Smooth muscle cell (in vitro differentiated cells): ENCODE data around the gene CPEB4. TPM values are rescaled to one million over a fixed set of nuclear protein-coding genes. Genes with fewer than 3 reads are reported as not detected.

Experiments
- DNase-seq: peaks from one replicate; lab custom pipeline; 2025; ENCODE audit not compliant: unreplicated experiment; lab: John Stamatoyannopoulos, UW
- H2AFZ ChIP-seq: fragments of 200-600 bp; sonication (generic); 2 replicates; pipeline ENCODE4 v1.6.0; 2016; ENCODE audit warnings: antibody characterized with exemption, low read depth, mild to moderate bottlenecking
- H3F3A ChIP-seq: fragments of 200-600 bp; sonication (generic); 2 replicates; pipeline ENCODE4 v1.6.0; 2017; ENCODE audit warnings: antibody characterized with exemption, low read depth
- H3K27ac ChIP-seq: fragments of 200-600 bp; sonication (generic); 2 replicates; pipeline ENCODE4 v1.5.1; 2016; ENCODE audit warnings: low read depth, mild to moderate bottlenecking
- H3K27me3 ChIP-seq: fragments of 200-600 bp; sonication (generic); 2 replicates; pipeline ENCODE4 v1.6.1; 2016; ENCODE audit warnings: low read depth, mild to moderate bottlenecking
- H3K36me3 ChIP-seq: fragments of 200-600 bp; sonication (generic); 2 replicates; pipeline ENCODE4 v1.5.1; 2016; ENCODE audit warnings: low read depth
- H3K4me1 ChIP-seq: fragments of 200-600 bp; sonication (generic); 2 replicates; pipeline ENCODE4 v1.5.1; 2016; ENCODE audit warnings: low read depth
- H3K4me2 ChIP-seq: fragments of 200-600 bp; sonication (generic); 2 replicates; pipeline ENCODE4 v1.6.0; 2016; ENCODE audit warnings: mild to moderate bottlenecking
- H3K4me3 ChIP-seq: fragments of 200-600 bp; sonication (generic); 2 replicates; pipeline ENCODE4 v1.5.1; 2016; ENCODE audit warnings: mild to moderate bottlenecking
- H3K79me2 ChIP-seq: fragments of 200-600 bp; sonication (generic); 2 replicates; pipeline ENCODE4 v1.6.0; 2016; ENCODE audit warnings: low read depth, mild to moderate bottlenecking
- H3K9ac ChIP-seq: fragments of 200-600 bp; sonication (generic); 2 replicates; pipeline ENCODE4 v1.6.0; 2016; ENCODE audit warnings: low read depth
- H3K9me3 ChIP-seq: fragments of 200-600 bp; sonication (generic); replicated peaks from 2 replicates; pipeline ENCODE4 v1.5.1; 2016; ENCODE audit warnings: low read depth
- H4K20me1 ChIP-seq: fragments of 200-600 bp; sonication (generic); 2 replicates; pipeline ENCODE4 v1.6.0; 2016; ENCODE audit warnings: low read depth
- CTCF ChIP-seq: fragments of 200-600 bp; sonication (generic); IDR thresholded peaks from 2 replicates; pipeline ENCODE4 v1.5.1; 2017; ENCODE audit warnings: borderline replicate concordance, mild to moderate bottlenecking, antibody characterized with exemption; ENCODE audit not compliant: insufficient read depth, poor library complexity, severe bottlenecking
- WGBS: methylation state at CpG from one replicate; pipeline ENCODE4 v1.1.7; 2016; ENCODE audit warnings: low lambda C conversion rate; 5-methylcytosine and 5-hydroxymethylcytosine counted together
- polyA plus RNA-seq: library from polyadenylated mRNA; unstranded; fragments of >200 nt; fragmentation: Nextera tagmentation; extraction: Ambion mirVana; gene quantifications from 2 replicates; pipeline ENCODE4 v1.2.1, GENCODE V29; 2016
- total RNA-seq: library from RNA; depleted of rRNA; stranded (reverse); fragments of >200 nt; gene quantifications from 2 replicates; pipeline ENCODE4 v1.2.3, GENCODE V29; 2014

Gene CPEB4
- total and polyA plus RNA-seq, 2 experiments from 2014 or later, result 5.1 to 38.5 TPM

- Histone ChIP-seq H3K79me2 (peaks cover 23% of the 10 kb centered on the region), H3K4me3 (no peak overlapping the region), H3K4me1 (peaks cover 12% of the 10 kb centered on the region), H3K27ac (no peak overlapping the region), H3K36me3 (no peaks in the 10 kb centered on the region), H3K9ac (no peak overlapping the region), H3K4me2 (no peak overlapping the region), H3F3A (no peaks in the 10 kb centered on the region), H3K9me3 (no peaks in the 10 kb centered on the region), H3K27me3 (no peaks in the 10 kb centered on the region), H4K20me1 (peaks cover 14% of the 10 kb centered on the region), H2AFZ (no peak overlapping the region)
- no peak for DNase-seq
- WGBS, result 80% methylated on average over 6 of the region's 6 CpGs
- TF ChIP-seq CTCF, result no peak
Measured at GRCh38 chr5:173885475-173886010, 2.6 kb upstream of the CPEB4 start.

- H3K27me3 ChIP-seq, result no peaks in the 10 kb centered on the region
- no peaks in the 10 kb centered on the region for H3K36me3 ChIP-seq
- no peak for DNase-seq
- no peak overlapping the region for H3K27ac ChIP-seq
- TF ChIP-seq CTCF, result no peak
- no peak overlapping the region for H3K4me2 ChIP-seq
- H3K79me2 ChIP-seq, result peaks cover 29% of the 10 kb centered on the region
- H3K4me3 ChIP-seq, result no peak overlapping the region
- no peak overlapping the region for H3K9ac ChIP-seq
- H3F3A ChIP-seq, result no peaks in the 10 kb centered on the region
- H4K20me1 ChIP-seq, result peaks cover 19% of the 10 kb centered on the region
- H3K4me1 ChIP-seq, result peaks cover 17% of the 10 kb centered on the region
- no peak overlapping the region for H2AFZ ChIP-seq
- no peaks in the 10 kb centered on the region for H3K9me3 ChIP-seq
- 96% methylated on average over 2 of the region's 2 CpGs for WGBS
Measured at GRCh38 chr5:173886150-173886549, 2.0 kb upstream of the CPEB4 start.

GRCh38 chr5:173888473-173889131 lies 453 bp downstream of the CPEB4 start:
- peak overlapping the region; percentile 24 for H3K27ac ChIP-seq
- H2AFZ ChIP-seq, result no peak overlapping the region
- no peak for DNase-seq
- no peaks in the 10 kb centered on the region for H3K9me3 ChIP-seq
- H3K4me3 ChIP-seq, result peak overlapping the region; percentile 73
- H3K4me2 ChIP-seq, result peak overlapping the region; percentile 85
- peaks cover 32% of the 10 kb centered on the region for H3K4me1 ChIP-seq
- peaks cover 43% of the 10 kb centered on the region for H4K20me1 ChIP-seq
- WGBS, result 3% methylated on average over 25 of the region's 37 CpGs
- H3K9ac ChIP-seq, result peak overlapping the region; percentile 79
- no peak for TF ChIP-seq CTCF
- peaks cover 53% of the 10 kb centered on the region for H3K79me2 ChIP-seq
- H3F3A ChIP-seq, result no peaks in the 10 kb centered on the region
- no peaks in the 10 kb centered on the region for H3K27me3 ChIP-seq
- no peaks in the 10 kb centered on the region for H3K36me3 ChIP-seq
